GM21515 (cell line): ENCODE measurements around the gene AGBL4.

Source experiments
- ATAC-seq: cut with Tn5 transposase; IDR thresholded peaks from one replicate; pipeline ENCODE4 v1.9.1; 2021; ENCODE audit not compliant: unreplicated experiment

Gene AGBL4

GRCh38 chr1:48568501-48568900, 1455.3 kb downstream of the AGBL4 start:
- no peak for ATAC-seq

- no peak for ATAC-seq
These were observed 1457.3 kb downstream of the AGBL4 start for GRCh38 chr1:48566492-48566891.

DNA sequence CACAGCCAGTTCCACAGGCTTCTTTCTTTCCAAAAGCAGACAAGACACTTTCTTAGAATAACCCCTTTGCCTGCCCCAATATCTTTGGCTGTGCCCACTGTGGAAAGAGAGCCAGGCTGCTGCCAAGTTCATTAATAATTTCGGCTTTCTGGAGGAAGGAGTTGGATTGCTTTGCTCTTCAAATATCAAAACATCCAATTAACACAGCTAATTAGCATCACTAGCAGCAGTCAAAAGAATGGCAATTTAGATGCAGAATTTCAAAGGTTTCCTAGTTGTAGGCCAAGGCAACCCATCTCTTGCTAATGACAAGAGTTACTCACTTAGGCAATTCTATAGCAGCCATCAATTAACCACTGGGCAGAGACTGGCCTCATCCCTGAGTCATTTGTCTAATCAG, 1460.7 kb downstream of the AGBL4 start:
- ATAC-seq: no peak

DNA sequence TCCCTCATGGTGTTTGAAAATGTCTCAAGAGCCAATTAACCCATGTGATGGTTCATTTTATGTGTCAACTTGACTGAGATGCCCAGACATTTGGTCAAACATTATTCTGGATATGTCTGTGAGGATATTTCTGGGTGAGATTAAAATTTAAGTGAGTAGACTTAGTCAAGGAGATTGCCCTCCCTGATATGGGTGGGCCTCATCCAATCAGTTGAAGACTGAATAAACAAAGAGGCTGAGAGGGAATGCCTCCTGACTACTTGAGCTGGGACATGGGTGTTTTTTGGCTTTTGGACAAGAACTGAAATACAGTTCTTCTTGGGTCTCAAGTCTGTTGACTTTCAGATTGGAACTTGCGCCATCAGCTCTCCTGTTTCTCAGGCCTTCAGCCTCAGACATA, 1462.3 kb downstream of the AGBL4 start:
- no peak for ATAC-seq

- ATAC-seq: no peak
These were observed 1463.2 kb downstream of the AGBL4 start for GRCh38 chr1:48560577-48560976.

GRCh38 chr1:48560116-48560515, 1463.6 kb downstream of the AGBL4 start:
- ATAC-seq: no peak

DNA sequence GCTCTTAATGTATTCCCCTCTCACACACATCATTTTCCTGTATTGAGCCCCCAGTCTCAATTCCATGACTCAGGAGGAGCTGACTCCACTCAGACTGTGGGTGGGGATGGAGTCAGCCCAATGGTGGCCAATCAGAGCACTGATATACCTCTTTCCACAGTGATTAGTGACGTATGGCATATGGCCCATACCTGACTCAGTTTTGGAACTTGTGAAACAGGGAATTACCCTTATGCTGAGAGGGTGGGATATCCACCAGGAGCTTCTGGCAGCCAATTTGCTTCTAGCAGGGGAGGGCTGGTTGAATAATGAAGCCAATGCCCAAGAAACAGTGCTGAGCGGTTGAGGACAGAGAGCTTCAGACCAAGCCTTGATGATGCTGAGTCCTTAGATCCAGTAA, 1465.4 kb downstream of the AGBL4 start:
- no peak for ATAC-seq

DNA sequence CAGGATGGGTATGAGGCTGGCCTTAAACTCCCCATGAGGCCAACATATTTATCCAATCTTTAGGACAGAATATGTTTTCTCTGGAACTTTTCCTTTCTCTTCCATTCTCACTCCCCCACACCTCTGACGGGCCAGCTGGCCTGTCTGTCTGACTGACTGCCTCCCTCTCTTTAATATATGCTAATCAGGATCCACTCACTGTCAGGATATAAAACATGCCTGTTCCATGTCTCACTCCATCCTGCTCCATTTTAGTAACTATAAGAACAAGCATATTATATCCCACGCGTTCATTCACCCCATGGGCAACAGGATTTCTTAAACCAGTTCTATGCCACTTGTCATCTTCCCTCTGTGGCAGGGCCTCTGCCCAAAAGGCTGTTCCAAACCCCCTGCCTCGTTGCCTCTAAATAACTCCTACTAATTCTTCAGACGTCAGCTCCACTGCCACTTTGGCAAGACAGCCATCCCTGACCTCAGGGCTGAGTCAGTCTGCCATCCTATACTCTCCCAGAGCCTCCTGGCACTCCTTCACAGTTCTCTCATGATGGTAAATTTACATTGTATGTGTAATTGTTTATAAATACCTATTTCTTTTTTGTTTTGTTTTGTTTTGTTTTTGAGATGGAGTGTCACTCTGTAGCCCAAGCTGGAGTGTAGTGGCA, 1467.4 kb downstream of the AGBL4 start:
- ATAC-seq: no peak

DNA sequence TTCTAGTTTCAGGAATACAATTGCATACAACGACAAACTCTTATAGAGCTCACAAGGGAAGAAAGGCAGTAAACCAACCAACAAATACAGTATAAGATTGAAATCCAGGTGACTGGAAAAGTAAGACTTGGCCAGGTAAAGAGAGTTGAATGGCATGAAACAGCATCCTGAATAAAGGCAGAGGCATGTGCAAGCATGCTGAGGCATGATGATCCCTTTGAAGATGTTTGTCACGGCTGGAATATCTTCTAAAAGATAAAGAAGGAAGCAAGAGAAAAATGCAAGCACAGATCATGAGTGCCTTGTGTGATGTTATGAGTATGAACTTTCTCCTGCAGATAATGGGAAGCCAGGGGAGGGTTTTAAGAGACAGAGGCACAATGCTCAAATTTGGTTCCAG, 1468.5 kb downstream of the AGBL4 start:
- no peak for ATAC-seq

DNA sequence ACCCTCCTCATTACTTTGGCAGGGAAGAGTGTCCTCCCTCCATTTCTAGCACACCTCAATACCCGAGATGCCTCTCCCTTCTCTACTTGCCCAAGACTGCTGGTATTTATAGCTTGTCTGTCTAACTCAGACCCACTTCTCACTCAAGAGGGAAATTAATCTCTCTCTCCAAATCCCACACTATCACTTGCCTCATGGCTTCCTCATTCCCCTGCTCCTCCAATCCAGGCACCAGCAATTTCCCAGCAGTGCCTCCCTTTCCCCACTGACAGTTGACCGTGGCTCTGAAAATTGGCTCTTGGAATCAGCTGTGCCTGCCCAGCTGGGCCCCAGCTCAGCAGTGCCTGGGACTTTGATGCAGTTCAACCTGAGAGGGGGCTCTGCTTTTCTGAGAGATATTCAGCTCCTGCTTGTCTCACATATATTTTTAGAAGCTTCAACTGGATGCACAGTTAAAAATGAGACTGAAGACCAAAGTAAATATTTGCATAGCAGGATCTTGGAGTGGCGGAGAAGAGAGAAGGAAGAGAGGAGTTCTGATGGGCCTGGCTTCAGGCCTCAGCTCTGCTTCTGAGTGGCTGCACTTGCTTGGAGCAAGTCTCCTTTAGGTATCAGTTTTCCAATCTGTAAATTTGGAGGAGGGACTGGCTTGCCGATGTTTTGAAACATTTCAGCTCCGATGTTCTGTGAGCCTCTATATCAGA, 1470.7 kb downstream of the AGBL4 start:
- ATAC-seq: no peak

DNA sequence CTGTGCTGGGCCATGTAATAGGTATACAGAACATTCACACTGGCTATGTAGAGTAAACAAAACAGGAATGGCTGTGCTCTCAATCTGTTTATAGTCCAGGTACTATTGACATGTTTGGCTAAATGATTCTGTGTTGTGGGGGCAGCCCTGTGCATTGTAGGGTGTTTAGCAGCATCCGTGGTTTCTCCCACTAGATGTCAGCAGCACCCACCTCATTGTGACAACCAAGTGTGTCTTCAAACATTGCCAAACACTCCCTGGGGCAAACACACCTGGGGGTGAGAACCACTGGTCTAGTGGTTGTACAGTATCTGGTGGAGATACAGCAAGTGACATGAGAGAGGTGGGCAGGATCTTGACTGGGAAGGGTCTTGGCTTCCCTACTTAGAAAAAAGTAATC, 1471.3 kb downstream of the AGBL4 start:
- no peak for ATAC-seq

- ATAC-seq: no peak
These were observed 1474.8 kb downstream of the AGBL4 start for GRCh38 chr1:48548985-48549384.

- ATAC-seq: no peak
These were observed 1476.1 kb downstream of the AGBL4 start for GRCh38 chr1:48547561-48548220.

DNA sequence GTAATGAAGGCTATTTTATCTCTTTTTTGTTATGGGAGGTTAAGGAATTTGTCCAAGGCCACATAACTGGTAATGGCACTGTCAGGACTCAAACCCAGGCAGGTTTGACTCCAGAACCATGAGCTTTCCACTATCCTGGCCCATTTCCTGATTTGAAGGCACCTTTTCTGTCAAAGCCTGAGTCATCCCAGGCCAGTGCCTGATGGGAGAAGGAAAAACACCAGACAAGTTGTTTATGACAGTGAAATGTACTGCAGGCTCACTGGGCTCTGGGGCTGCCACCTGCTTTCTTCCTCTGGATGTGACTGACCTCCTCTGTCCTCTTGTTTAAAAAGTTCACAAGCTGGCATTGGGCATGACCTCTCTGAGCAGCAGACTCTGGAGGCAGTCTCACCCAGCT, 1479.9 kb downstream of the AGBL4 start:
- ATAC-seq: no peak

DNA sequence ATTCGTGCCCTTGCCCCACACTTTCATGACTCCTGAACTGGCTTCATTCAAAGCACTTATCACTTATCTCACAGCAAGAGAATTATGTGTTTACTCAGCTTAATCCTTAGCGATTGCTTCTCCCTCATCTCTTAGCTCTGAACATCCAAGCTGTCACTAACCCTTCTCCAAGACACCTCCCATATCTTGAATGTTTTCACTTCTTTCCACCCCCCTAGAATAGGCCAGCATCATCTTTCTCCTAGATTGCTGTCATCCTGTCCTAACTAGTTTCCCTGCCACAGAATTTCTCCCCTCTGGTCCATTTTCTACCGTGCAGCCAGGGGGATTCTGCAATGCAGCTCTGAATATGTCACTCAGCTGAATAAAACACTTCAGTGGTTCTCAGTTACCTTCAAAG, 1483.2 kb downstream of the AGBL4 start:
- no peak for ATAC-seq

DNA sequence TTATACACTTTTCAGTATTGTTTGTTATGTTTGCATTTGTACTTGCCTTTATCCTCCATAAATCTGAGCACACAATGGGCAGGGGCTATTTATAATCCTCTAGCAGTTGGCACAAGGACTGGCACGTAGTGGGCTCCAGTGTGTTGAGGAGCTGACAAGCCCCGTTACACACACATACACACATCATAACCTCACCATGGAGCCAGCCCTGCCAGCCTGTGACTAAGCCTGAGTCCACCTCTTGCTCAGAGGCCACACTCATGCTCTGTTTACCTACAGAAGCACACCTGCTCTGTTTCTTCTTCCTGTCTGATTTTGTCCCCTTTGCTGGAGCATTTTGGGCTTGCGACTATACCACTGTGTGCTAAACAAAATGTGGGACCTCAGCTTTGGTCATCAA, 1487.3 kb downstream of the AGBL4 start:
- ATAC-seq: no peak

GRCh38 chr1:48532976-48533375, 1490.8 kb downstream of the AGBL4 start:
- no peak for ATAC-seq

- peak; percentile 79 for ATAC-seq
These were observed 1492.9 kb downstream of the AGBL4 start for GRCh38 chr1:48530727-48531351.

GRCh38 chr1:48527051-48527450, 1496.7 kb downstream of the AGBL4 start:
- no peak for ATAC-seq

DNA sequence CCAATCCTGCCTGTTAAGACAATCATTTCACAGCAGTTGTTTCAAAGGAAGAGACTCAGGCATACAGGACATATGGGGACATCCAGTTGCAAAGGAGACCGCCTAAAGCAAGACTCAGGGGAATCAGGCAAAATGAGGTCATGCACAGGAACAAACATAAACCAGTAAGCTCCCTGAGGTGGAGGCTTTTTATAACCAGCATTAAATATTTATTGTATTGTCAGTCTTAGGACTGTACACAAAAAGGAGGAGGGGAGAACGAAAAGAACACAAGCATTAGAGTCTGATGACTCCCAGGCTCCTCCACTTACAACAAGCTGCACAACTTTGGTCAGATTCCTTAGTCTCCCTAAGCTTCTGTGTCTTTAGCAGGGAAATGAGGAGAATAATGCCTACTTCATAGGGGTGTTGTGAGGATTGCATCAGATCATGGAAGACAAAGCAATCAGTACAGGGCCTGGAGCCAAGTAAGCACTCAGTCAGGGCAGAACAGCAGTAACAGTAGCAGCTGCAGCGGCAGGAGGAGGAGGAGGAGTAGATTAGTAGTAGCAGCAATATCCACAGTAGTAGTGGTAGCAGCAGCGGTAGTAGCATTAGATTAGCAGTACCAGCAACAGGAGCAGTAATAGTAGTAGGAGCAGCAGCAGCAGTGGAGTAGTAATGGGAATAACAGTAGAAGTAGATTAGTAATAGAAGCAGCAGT, 1497.6 kb downstream of the AGBL4 start:
- ATAC-seq: no peak

GRCh38 chr1:48524892-48525467, 1498.8 kb downstream of the AGBL4 start:
- no peak for ATAC-seq
